Lung (tissue), 16 donors: ENCODE measurements around the gene NXPH1. TPM values are rescaled to one million over a fixed set of nuclear protein-coding genes. Genes with fewer than 3 reads are reported as not detected.

Source experiments
- ATAC-seq: fragments of 200-7000 bp; cut with Tn5 transposase; one replicate; pipeline ENCODE4 v1.9.1; 2020; ENCODE audit warnings: moderate number of reproducible peaks; ENCODE audit not compliant: insufficient read depth, low FRiP score
- DNase-seq, 3 donors: peaks; one replicate each; pipeline ENCODE4 v3.0.0-alpha.2; 2013 to 2017
- H3K27ac ChIP-seq, 2 donors: one replicate each; pipeline ENCODE4 v1.5.1; 2013; ENCODE audit warnings: mild to moderate bottlenecking in 2 of 2, moderate library complexity in 2 of 2, control low read depth in 1 of 2, inconsistent platforms in 1 of 2, low read depth in 1 of 2, low read length in 1 of 2
- H3K27me3 ChIP-seq, 3 donors: one replicate each; pipeline ENCODE4 v1.5.1; 2013; ENCODE audit warnings: low read length in 2 of 3; ENCODE audit not compliant: control insufficient read depth in 3 of 3, insufficient read depth in 3 of 3
- H3K36me3 ChIP-seq, 4 donors: one replicate each; pipeline ENCODE4 v1.5.1; 2013; ENCODE audit warnings: low read length in 4 of 4, mild to moderate bottlenecking in 1 of 4, moderate library complexity in 1 of 4; ENCODE audit not compliant: control insufficient read depth in 4 of 4, insufficient read depth in 4 of 4
- H3K4me1 ChIP-seq, 5 donors: one replicate each; pipeline ENCODE4 v1.5.1; 2013; ENCODE audit warnings: low read length in 5 of 5, mild to moderate bottlenecking in 2 of 5, moderate library complexity in 1 of 5; ENCODE audit not compliant: control insufficient read depth in 5 of 5, insufficient read depth in 5 of 5
- H3K4me3 ChIP-seq: one replicate; pipeline ENCODE4 v1.5.1; 2013; ENCODE audit warnings: mild to moderate bottlenecking, control low read depth, moderate library complexity
- H3K9ac ChIP-seq, 2 donors: one replicate each; pipeline ENCODE4 v1.5.1; 2013; ENCODE audit warnings: low read length in 2 of 2, control low read depth in 1 of 2; ENCODE audit not compliant: insufficient read depth in 1 of 2
- H3K9me3 ChIP-seq, 4 donors: one replicate each; pipeline ENCODE4 v1.5.1; 2013; ENCODE audit warnings: low read length in 3 of 4, mild to moderate bottlenecking in 1 of 4, moderate library complexity in 1 of 4; ENCODE audit not compliant: control insufficient read depth in 4 of 4, insufficient read depth in 3 of 4
- WGBS, 2 donors: extraction: QIAGEN DNeasy Blood & Tissue Kit; methylation state at CpG; one replicate each; pipeline ENCODE4 v1.1.7; 2013; 5-methylcytosine and 5-hydroxymethylcytosine counted together
- long read RNA-seq, 5 donors: transcript quantifications; one replicate each; lab custom pipeline, GENCODE V29; 2026
- polyA plus RNA-seq, 2 donors: library from polyadenylated mRNA; stranded (reverse); fragments of 200-250 nt; gene quantifications; one replicate each; pipeline ENCODE4 v1.2.1, GENCODE V29; 2013
- total RNA-seq, 2 donors: library from RNA; depleted of rRNA in 1 of 2; stranded (reverse); fragments of >200 nt in 1 of 2; gene quantifications; one replicate each; pipeline ENCODE4 v1.2.1, GENCODE V29; 2014 to 2021
- TF ChIP-seq, protein P1 (sequence below): IDR thresholded peaks from 2 replicates; pipeline ENCODE4 v1.5.1; 2012; ENCODE audit warnings: mild to moderate bottlenecking; ENCODE audit errors: control extremely low read depth, extremely low read depth
- donor health status: control.
- donor health status: control.
- donor health status: Bipolar disorder and iron deficiency.
- donor health status: healthy.
- donor health status: DM: yes; HTN: yes; CAD: no.

The NXPH1 gene
- total RNA-seq (under 1 TPM; 0.09 to 0.17 TPM), polyA plus RNA-seq (not detected)
- long read RNA-seq, donor 1: 0 reads
- long read RNA-seq, donor 2: 0 reads
- long read RNA-seq, donor 3: 0 reads
- long read RNA-seq, donor 4: 0 reads
- long read RNA-seq, donor 5: 0 reads

DNA sequence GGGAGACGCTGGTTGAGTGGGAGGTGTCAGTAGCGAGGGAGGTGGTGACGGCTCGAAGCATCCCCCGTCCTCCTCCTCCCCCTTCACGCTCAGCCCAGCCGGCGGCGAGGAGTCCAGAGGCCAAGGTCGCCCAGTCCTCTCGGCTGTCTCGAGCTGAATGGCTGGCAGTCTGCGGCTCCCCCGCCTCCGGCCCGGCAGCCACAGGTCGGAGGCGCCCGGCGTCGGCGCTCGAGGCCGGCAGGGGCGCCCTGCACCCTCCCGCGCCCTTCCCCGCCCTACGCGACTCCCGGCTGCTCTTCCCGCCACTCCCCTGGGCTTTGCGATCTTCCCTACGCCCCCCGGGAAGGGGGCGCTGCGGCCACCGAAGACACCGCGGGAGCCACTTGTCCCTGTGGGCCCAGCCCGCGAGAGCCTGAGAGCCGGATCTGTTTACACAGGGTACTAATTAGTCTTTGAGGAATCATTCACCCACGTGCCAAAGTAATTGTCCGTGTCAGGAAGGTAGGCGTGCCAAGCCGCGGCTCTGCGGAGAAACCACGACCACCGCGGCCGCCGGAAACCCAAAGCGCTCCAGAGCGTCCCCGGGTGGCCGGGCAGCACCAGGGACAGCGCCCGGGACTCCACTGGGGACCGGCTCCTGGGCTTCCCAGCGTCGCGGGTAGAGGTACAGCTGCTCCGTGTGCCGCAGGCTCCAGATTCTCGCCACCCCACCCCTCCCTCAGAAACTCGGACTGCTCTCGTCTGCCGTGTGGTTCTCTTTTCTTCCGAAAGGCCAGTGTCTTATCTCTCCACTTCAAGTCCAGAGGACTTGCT lies at the start of gene NXPH1:
NXPH1 (plus strand) TSS at position 133 of the 813 bp plus-strand sequence.
- Histone ChIP-seq H3K4me3 (no peak within 1 kb of the TSS), H3K36me3 (no peaks in the 10 kb centered on the region), H3K27ac (no peak within 1 kb of the TSS), H3K9me3 (peaks cover 0 to 27% (median 0%) of the 10 kb centered on the region in 4 donors), H3K4me1 (peaks cover 0 to 7% (median 0%) of the 10 kb centered on the region in 5 donors), H3K27me3 (peaks cover 25 to 81% (median 54%) of the 10 kb centered on the region in 3 donors), H3K9ac (no peak within 1 kb of the TSS)
- 1 to 3% methylated on average over 58 to 71 of the region's 71 CpGs for WGBS, 2 donors
- DNase-seq (peak; percentile 38 to 65 (median 60)), ATAC-seq (no peak)
- TF ChIP-seq, protein P1, sequence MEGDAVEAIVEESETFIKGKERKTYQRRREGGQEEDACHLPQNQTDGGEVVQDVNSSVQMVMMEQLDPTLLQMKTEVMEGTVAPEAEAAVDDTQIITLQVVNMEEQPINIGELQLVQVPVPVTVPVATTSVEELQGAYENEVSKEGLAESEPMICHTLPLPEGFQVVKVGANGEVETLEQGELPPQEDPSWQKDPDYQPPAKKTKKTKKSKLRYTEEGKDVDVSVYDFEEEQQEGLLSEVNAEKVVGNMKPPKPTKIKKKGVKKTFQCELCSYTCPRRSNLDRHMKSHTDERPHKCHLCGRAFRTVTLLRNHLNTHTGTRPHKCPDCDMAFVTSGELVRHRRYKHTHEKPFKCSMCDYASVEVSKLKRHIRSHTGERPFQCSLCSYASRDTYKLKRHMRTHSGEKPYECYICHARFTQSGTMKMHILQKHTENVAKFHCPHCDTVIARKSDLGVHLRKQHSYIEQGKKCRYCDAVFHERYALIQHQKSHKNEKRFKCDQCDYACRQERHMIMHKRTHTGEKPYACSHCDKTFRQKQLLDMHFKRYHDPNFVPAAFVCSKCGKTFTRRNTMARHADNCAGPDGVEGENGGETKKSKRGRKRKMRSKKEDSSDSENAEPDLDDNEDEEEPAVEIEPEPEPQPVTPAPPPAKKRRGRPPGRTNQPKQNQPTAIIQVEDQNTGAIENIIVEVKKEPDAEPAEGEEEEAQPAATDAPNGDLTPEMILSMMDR: no peak

DNA sequence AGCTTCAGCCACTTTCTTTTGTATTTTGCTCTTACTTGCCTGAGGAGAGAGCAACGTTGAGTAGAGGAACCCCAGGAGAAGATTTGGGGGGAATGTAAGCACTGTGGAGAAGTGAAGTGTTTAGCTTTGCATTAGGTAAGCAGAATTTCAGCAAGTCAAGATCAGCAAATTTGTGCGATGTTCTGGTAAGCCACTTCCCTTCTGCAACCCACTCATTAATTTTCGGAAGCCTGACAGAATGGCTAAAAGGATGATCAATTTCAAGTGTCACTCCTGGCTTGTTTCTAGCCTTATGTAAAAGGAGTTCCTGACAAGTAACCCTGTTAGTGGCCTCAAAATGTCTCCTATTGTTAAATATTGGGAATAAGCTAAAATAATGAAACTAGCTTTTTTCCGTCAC lies 48.5 kb upstream of the NXPH1 start:
- Histone ChIP-seq H3K9me3 (peaks cover 0 to 2% (median 0%) of the 10 kb centered on the region in 4 donors), H3K4me3 (no peak overlapping the region), H3K36me3 (no peaks in the 10 kb centered on the region), H3K27me3 (no peaks in the 10 kb centered on the region), H3K4me1 (peaks cover 0 to 6% (median 0%) of the 10 kb centered on the region in 5 donors), H3K27ac (no peak overlapping the region), H3K9ac (no peak overlapping the region)
- 20 to 38% methylated on average over 4 of the region's 4 CpGs for WGBS, 2 donors
- DNase-seq: no peak
- ATAC-seq: no peak
- TF ChIP-seq, protein P1: no peak

DNA sequence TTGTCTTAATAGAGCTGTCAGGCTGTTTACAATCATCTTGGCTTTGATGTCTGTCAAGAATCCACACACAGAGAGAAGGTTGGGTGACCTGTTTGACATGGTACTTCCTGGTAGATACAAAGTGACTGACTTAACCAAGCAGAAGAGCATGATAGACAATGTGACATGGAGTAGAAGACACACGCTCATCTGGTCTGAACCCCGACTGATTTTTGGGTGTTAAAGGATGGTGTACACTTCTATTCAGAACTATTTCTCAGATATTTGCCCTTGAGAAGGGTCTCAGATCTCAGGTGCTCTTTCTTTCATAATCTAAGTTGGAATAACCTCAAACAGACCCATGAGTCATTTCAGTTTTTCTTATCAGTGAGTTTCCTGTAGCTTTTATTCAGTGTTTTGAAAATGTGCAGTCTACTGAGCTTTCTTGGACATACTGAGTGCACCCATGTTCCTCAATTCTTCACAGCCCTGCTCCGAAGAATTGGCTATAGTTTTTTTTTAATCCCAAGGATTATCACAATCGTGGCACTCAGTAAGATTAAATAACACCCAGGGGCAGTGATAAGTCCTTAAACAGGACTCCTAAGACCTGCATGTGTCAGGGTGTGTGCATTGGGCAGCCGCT lies 46.4 kb upstream of the NXPH1 start:
- TF ChIP-seq, protein P1: no peak
- WGBS, 2 donors: 43 to 59% methylated on average over 5 of the region's 5 CpGs
- no peak overlapping the region for H3K9ac ChIP-seq
- DNase-seq (no peak), ATAC-seq (no peak)
- no peaks in the 10 kb centered on the region for H3K36me3 ChIP-seq
- H3K4me3 ChIP-seq: no peak overlapping the region
- H3K27ac ChIP-seq: no peak overlapping the region
- H3K4me1 ChIP-seq: peaks cover 0 to 3% (median 0%) of the 10 kb centered on the region in 5 donors
- H3K9me3 ChIP-seq: peaks cover 0 to 2% (median 0%) of the 10 kb centered on the region in 4 donors
- no peaks in the 10 kb centered on the region for H3K27me3 ChIP-seq
